AG08395 (cell line): ENCODE results near the gene GSTCD.
"Not testable (repeated sequence)": the region's sequence is repeated elsewhere in the genome, so short reads cannot be mapped to it uniquely, and the experiment has no call there.

Source experiments
- DNase-seq: peaks from one replicate; pipeline ENCODE4 v3.0.0; 2012; ENCODE audit warnings: mixed read lengths, low spot score

GSTCD gene

DNA sequence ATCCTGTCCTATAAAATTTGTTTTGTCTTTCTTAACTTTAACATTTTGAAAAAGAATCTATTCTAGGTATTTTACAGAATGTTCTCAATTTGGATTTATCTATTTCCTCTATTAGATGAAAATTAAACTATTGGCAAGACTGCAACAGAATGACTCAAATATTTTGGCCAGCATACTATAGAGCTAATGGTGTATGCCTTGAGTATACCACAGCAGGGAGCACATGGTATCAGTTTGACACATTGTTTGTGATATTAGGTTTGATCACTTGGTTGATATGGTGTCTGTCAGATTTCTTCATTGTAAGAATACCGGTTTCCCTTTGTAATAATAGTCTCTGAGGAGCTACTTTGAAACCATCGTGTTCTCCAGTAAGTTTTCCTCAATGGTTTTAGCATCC lies 98.9 kb downstream of the GSTCD start:
- no peak for DNase-seq

DNA sequence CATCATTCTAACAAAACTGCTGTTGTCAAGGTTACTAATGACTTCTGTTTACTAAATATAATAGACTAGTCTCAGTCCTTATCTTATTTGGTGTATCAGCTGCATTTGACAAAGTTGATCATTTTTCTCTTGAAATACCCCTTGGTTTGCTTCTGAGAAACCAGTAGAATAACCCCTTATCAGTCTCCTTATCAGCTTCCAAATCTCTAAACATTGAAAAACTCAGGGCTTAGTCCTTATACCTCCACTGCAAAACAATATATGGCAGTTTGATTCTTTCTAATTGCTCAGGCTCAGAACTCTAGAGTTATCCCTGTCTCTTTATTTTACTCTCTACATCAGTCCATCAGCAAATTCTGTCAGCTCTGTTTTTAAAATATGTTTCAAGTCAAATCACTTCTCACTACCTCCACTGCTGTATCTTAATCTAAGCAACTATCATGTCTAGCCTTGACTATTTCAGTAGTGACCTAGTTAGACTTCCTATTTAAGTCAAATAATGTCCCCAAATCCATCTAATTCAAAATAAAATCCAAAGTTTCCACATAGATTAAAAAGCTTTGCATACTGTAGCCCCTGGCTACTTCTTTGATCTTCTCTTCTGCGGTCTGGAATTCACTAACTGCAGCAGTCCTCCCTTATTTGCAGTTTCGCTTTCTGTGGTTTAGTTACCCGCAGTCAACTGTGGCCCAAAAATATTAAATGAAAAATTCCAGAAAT lies 99.6 kb downstream of the GSTCD start:
- DNase-seq = no peak

DNA sequence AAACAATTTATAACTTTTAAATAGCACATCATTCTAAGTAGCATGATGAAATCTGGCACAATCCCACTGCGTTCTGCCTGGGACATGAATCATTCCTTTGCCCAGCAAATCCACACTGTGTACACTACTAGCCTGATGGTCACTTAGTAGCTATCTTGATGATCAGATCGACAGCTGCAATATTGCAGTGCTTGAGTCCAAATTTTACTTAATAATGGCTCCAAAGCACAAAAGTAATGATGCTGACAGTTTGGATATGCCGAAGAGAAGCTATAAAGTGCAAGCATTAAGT lies 100.1 kb downstream of the GSTCD start:
- no peak for DNase-seq

DNA sequence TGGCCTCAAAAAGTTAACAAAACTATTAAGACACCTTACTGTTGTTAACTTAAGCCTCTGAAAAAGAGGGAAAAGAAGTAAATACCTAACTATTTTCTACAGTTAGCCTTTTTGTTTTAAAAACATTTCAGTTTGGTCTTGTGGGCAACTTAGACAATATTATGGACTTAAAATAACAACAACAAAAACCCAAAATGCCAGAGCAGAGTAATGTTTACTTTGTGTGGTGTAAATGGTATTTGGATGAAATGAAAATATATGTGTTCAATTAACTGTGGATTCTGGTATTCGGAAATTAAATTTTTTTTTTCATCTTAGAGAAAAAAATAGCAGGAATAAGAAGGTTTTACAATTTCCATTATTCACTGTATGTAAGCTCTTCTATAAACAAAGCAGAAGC lies 107.1 kb downstream of the GSTCD start:
- DNase-seq = no peak

DNA sequence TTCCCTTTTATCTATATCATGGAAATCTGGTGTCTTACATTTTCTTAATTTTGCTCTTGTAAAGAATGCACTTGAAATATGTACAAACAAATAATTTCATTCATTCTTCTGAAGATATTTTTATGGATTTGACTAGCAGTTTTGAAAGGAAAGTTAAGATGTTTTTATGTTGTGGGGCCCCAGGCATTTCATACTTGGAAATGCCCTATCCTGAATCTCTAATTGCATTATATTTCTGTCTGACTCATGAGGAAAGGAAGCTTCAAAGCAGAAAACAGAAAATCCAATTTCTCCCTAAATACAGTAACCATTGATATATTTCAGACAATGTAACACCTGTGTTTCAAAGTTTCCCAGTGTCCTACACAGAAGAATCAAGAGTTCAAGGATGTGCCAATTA lies 113.5 kb downstream of the GSTCD start:
- no peak for DNase-seq

DNA sequence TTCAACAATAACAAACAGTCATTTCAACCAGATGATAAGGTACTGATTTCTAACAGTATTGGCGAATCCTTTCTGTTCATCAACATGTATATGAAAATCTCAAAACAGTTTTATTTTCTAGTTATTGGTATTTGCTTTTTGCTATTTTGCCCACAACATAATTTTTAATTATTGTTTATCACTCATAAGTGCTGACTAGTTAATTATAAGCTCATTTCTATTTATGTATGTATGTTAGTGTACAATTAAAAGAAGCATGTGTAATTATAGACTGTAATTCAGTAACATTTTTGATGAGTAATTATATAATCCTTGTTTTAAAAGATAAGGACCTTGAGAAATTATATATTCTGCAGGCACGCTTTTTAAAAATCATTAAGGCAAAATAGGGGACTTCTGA lies 119.5 kb downstream of the GSTCD start:
- no peak for DNase-seq

DNA sequence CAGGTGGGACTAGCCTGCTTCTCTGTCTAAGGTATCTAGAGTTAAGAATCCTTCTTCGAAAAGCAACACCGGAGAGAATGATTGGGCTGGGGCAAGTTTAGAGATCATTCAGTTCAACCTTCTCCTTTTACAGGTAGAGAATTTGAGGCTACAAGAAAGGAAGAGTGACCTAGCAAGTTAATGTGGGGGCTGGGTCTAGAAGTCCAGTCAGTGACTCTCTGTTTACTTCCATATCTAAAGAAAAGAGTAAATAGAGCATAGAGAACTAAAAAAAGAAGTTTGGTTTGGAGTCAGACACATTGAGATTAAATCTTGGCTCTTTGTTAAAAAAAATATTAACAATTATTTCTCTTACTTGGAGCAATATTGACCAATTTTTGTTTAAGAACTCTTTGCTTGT lies 122.6 kb downstream of the GSTCD start:
- no peak for DNase-seq

DNA sequence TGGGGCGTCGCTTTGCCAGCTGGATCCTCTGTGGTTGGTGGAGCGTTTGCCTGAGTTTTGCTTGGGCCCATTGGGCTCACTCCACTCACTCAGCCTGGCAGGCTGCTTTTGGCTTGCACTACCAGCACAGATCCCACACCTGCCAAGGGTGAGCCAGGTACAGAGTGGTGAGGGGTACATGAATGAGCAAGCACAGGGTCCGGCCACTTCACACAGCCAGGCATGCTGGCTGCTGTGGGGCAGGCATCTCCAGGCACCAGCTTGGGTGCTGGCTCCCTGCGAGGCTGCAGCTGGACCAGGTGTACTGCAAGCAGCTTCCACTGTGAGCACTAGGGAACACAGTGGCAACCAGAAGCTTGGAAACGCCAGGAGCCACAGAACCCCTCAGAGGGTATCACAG lies 126.6 kb downstream of the GSTCD start:
- no peak for DNase-seq

DNA sequence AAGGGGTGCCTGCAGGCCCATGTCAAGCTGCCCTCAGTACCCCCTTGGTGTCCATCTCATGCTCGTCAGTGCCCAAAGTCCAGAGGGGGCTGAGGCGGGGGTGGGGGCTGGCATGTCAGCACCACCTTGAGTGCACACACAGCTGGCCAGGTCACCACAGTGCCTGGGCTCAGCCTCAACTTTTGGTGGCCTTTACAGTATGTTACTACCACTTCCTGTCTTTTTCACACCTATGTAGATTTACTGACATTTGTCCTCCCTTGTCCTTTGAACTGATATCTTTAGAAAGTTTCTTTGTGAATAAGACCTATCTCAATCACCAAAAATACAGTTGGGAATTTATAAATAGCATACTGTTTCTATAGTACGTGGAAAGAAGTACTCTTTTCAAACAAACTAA lies 128.0 kb downstream of the GSTCD start:
- no peak for DNase-seq

DNA sequence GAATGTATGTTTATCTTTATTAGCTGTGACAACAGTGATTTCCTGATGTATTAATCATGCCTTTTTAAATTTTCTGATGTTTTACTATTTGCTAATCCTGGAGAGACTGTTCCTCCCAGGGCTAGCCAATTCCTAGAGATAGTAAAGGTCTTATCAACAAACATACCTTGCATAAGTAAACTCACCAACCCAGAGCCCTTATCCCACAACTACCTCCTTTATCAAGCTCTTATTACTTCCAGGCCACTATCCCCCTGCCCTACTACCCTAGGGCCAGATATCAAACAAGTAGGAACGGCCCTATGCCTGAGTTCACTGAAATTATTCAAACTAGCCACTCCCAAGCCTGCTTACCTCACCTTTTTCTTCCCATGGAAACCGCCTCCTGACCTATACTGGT lies 128.5 kb downstream of the GSTCD start:
- no peak for DNase-seq

DNA sequence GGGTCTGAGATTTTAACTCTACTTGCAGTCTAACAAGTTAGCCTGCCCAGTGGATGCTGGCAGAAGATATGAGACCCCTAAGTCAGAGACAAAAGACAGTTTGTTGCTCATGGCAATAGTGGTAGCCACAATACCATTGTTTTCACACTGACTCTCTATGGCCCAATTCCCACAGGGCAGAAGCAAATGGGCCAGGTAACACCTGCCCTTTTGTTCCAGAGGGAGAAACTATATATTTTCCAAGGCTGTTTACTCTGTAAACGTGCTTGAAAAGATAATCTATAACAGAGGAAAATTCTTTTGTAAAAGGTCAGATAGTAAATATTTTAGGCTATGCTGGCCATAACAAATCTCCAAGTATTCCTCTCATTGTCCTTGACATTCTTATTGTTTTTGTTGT lies 129.5 kb downstream of the GSTCD start:
- DNase-seq = no peak

DNA sequence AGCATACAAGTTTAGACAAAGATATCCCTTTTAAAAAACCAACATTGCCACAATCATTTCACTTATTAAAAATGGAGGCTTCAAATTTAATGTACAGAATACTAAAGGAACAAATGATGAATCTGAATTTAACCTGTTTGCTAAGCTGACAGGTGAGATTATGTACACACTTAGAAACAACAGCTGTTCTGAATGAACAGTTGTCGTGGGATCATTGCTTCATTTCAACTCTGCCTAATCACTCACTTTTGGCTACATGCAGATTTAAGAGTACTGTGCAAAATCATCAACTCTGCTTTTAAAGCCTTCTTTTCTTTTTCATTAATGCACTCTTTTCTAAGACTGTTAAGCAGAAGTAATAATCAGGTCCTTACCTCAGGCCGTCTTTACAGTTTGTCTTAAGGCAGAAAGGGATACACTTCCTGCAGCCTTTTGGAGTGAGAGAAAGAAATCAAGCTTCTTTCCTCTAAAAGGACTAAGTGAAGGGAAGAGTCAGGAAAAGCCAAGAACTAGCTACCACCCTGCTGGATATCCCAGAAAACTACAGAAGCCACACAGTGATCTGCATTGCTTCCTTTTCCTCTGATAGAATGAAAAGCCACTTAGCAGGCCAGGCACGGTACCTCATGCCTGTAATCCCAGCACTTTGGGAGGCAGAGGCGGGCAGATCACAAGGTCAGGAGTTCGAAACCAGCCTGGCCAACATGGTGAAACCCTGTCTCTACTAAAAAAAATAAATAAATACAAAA lies 132.0 kb downstream of the GSTCD start:
- no peak for DNase-seq

DNA sequence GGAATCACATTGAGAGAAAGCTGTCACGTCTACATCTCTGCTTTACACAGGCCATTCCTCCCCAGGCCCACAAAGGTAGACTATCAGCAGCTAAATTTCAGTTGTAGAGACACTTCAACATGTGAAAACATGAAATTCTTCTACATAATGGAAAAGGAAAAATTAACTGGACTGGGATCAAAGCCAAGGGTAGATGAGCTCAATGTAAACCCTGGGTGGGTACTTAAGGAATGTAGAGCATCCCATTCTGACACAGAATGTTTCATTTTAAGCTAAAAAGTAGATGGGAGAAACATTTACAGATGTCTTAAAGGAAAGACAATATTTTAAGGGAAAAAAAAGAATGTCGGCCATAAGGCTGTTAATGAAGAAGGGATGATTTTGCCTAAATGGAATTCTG lies 135.4 kb downstream of the GSTCD start:
- peak; percentile 2 for DNase-seq

DNA sequence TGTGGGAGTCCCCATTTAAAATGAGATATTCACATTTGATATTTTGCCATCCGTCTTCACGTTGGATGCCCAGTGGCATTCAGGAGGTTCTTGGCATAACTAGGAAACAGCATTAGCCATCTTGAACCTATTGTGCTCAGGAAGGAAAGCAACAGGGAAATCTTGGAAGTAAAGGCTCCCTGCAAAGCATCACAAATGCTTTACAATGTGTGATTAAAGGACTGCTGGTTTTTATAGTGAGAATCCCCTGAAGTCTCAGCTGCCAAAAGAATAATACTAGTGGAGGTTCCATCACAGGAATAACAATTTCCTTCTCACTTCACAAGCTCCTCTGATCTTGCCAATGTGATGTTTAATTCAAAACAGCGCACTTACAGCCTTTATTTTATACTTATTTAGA lies 137.0 kb downstream of the GSTCD start:
- no peak for DNase-seq

DNA sequence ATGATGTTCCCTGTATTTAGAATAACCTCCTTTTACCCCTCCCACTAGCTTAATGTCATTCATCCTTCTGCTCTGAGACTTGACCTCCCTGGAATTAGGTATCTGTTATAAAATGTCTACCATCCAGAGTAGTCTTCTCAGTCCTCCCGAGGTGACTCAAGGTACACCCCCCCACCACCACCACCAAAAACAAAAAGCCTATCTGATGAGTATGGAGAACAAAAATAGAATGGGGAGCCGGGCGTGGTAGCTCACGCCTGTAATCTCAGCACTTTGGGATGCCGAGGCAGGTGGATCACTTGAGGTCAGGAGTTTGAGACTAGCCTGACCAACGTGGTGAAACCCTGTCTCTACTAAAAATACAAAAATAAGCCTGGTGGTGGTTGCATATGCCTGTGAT lies 139.8 kb downstream of the GSTCD start:
- DNase-seq = not testable (repeated sequence)

DNA sequence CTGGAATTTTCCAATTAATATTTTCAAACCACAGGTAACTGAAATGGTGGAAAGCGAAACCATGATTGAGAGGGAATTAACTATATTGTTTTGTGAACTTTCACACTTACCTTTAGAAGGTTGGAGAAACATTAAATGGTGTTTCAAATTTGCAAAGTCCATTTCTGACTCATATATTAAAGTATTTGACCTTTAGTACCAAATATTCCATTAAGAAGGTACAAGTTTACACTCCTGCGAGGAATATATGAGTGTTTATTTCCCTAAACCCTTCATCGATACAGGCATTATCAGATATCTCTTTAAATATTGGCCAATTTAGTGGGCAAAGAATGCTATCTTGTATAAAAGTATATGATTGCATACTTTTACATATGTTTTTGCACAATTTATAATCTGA lies 142.6 kb downstream of the GSTCD start:
- DNase-seq = no peak

DNA sequence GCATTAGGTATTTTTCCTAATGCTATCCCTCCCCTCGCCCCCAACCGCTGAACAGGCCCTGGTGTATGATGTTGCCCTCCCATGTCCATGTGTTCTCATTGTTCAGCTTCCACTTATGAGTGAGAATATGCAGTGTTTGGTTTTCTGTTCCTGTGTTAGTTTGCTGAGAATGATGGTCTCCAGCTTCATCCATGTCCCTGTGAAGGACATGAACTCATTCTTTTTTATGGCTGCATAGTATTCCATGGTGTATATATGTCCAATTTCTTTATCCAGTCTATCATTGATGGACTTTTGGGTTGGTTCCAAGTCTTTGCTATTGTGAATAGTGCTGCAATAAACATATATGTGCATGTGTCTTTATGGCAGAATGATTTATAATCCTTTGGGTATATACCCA lies 143.6 kb downstream of the GSTCD start:
- not testable (repeated sequence) for DNase-seq

DNA sequence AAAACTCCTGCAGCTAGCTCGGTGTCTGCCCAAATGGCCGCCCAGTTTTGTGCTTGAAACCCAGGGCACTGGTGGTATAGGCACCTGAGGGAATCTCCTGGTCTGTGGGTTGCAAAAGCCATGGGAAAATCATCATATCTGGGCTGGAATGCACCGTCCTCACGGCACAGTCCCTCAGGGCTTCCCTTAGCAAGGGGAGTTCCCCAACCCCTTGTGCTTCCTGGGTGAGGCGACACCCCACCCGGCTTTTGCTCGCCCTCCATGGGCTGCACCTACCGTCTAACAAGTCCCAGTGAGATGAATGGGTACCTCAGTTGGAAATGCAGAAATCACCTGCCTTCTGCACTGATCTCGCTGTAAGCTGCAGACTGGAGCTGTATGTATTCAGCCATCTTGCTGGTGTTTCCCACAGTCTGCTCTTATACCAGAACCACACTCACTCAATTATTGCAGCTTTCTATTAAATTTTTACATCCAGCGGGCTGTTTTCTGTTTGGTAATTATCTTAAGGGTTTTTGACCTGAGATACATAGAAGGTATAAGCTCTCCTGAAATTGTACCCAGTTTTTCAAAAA lies 150.0 kb downstream of the GSTCD start:
- no peak for DNase-seq

DNA sequence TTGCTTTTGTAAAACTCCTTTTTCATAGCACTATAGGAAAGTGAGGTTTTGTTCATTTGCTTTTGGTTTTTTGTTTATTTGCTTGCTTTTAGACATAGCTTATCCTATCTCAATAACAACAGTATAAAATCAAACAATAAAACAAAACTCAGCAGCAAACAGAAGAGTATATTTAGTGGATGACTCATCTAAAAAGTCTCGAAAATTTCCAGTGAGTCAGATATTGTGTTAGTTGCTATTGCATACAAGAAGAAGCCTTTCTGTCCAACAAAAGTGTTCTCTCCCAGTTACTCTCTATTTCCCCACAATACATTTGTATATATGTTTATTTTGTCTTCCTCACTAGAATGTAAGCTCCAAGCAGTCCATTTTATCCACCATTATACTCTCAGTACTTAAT lies 150.6 kb downstream of the GSTCD start:
- DNase-seq = peak; percentile 76

DNA sequence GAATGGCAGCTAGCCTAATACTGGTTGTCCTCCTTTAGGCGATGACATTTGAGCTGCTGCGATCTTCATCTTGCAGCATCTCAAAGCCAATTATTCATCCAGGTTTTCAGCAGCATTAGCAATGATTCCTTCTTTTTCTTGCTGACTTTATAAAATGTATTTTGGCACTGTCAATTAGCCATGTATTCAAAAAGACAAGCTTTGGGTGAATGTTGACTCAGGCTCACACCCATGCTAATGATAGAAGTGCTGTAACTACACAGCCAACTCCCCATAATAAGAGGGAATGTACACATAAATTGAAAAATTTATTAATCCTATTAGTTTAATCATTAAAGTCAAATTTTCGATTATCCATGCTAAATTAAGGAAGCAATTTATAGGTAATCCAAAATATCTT lies 162.4 kb downstream of the GSTCD start:
- DNase-seq = no peak

DNA sequence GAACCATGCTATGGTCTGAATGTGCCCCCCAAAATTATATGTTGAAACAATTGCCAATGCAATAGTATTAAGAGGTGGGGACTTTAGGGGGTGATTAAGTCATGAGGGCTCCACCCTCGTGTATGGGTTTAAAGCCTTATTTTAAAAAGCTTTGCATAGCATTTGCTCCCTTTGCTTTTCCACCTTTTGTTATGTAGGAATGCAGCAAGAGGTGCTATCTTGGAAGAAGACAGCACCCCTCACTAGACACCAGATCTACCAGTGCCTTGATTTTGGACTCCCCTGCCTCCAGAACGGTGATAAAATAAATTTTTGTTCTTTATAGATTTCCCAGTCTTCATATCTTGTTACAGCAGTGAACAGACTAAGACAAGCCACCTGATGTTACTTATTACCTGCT lies 163.4 kb downstream of the GSTCD start:
- no peak for DNase-seq

DNA sequence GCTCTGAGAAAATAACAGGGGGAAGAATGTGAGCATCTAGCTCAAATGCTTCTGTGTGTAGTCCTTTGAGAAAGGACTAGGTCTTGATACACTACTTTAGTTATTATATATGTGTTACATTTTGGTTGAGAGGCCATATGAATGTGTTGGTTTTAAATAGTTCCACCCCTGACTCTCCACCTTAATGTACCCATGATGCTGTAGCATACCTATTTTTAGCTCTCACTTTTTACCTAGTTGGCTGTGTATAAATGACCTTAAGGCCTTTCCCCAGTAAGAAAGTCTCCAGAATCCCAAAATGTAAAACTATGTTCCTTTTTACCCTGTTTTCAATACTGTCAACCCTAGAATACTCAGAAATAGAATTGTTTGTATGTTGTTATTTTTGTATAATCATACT lies 166.6 kb downstream of the GSTCD start:
- DNase-seq = no peak

DNA sequence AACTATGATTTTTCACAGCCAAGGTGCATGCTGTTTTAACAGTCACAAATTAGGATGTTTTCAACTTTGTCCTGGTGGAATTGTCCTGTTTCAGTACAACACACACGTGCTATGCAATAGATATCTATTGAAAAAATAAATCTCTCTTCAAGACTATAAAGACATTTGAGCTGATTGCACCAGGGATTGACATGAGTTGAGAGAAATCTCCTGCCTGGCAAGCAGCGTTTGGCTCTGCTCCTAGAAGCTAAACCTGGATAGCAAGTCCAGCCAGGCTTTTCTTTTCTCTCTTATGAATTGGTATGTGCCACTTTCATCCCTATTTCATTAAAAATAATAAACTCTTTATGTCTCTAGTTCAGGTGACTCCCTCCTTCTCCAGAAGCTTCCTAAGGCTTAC lies 170.1 kb downstream of the GSTCD start:
- no peak for DNase-seq

DNA sequence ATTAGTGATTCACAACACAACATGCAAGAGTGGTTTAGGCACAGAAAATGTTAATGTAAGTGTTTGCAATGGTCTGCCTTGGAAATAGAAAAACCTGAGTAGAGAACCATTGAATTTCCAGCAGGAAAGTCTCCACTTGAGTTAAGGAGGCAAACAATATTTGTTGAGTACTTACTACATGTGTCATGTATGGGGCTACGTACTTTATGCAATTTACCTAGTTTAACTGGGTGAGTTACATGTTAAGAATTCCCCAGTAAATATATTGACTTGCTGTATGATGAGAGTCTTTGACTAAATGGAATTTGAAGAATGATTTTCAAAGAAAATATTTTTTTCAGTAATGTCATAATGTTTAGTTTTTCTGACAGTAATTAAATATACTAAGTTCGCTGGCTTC lies 178.9 kb downstream of the GSTCD start:
- no peak for DNase-seq
